GM23338 (cell line): ENCODE measurements around the gene POFUT2. TPM values are rescaled to one million over a fixed set of nuclear protein-coding genes. Genes with fewer than 3 reads are reported as not detected.

Source experiments
- ATAC-seq: fragments of 200-7000 bp; cut with Tn5 transposase; 3 replicates; pipeline ENCODE4 v1.9.1; 2020
- DNase-seq: peaks from one replicate; pipeline ENCODE4 v3.0.0-alpha.2; 2015; ENCODE audit warnings: low spot score
- H2AFZ ChIP-seq: fragments of 200-600 bp; sonication (generic); 2 replicates; pipeline ENCODE4 v1.8.0; 2016; ENCODE audit warnings: antibody characterized with exemption, mild to moderate bottlenecking, moderate library complexity
- H3F3A ChIP-seq: fragments of 200-600 bp; sonication (generic); replicated peaks from 2 replicates; pipeline ENCODE4 v1.8.0; 2017; ENCODE audit warnings: antibody characterized with exemption, mixed run types, low read depth
- H3K27ac ChIP-seq: fragments of 200-600 bp; sonication (generic); 2 replicates; pipeline ENCODE4 v1.6.1; 2016; ENCODE audit warnings: low read depth
- H3K27me3 ChIP-seq: fragments of 200-600 bp; sonication (generic); 2 replicates; pipeline ENCODE4 v1.8.0; 2016; ENCODE audit warnings: mild to moderate bottlenecking, mixed run types, moderate library complexity; ENCODE audit not compliant: insufficient read depth
- H3K36me3 ChIP-seq: fragments of 200-600 bp; sonication (generic); 2 replicates; pipeline ENCODE4 v1.8.0; 2016; ENCODE audit warnings: mild to moderate bottlenecking; ENCODE audit not compliant: insufficient read depth
- H3K4me1 ChIP-seq: fragments of 200-600 bp; sonication (generic); 2 replicates; pipeline ENCODE4 v1.8.0; 2016; ENCODE audit warnings: mild to moderate bottlenecking, moderate library complexity; ENCODE audit not compliant: insufficient read depth
- H3K4me2 ChIP-seq: fragments of 200-600 bp; sonication (generic); 2 replicates; pipeline ENCODE4 v1.7.1; 2017; ENCODE audit warnings: mixed run types
- H3K4me3 ChIP-seq: fragments of 200-600 bp; sonication (generic); 2 replicates; pipeline ENCODE4 v1.6.1; 2016; ENCODE audit warnings: mixed run types
- H3K79me2 ChIP-seq: fragments of 200-600 bp; sonication (generic); replicated peaks from 2 replicates; pipeline ENCODE4 v1.8.0; 2017; ENCODE audit warnings: mild to moderate bottlenecking; ENCODE audit not compliant: insufficient read depth
- H3K9me2 ChIP-seq: fragments of 200-600 bp; sonication (generic); 2 replicates; pipeline ENCODE4 v1.8.0; 2017; ENCODE audit not compliant: insufficient read depth
- H4K20me1 ChIP-seq: fragments of 200-600 bp; sonication (generic); replicated peaks from 2 replicates; pipeline ENCODE4 v1.8.0; 2017; ENCODE audit warnings: mild to moderate bottlenecking; ENCODE audit not compliant: insufficient read depth
- H3K27ac Mint-ChIP-seq: 2 replicates; pipeline ENCODE4 v1.8.0; 2020; ENCODE audit warnings: inconsistent platforms, mild to moderate bottlenecking, moderate library complexity, mixed read lengths
- H3K27me3 Mint-ChIP-seq: 3 replicates; pipeline ENCODE4 v1.8.0; 2022; ENCODE audit warnings: low read depth, mild to moderate bottlenecking, moderate library complexity, mixed read lengths, inconsistent platforms; ENCODE audit not compliant: insufficient read depth, poor library complexity
- H3K36me3 Mint-ChIP-seq: 3 replicates; pipeline ENCODE4 v1.8.0; 2021; ENCODE audit warnings: low read depth, mild to moderate bottlenecking, inconsistent platforms, moderate library complexity, mixed read lengths
- H3K4me1 Mint-ChIP-seq: 3 replicates; pipeline ENCODE4 v1.8.0; 2020; ENCODE audit warnings: mild to moderate bottlenecking, inconsistent platforms, mixed read lengths
- H3K4me3 Mint-ChIP-seq: 3 replicates; pipeline ENCODE4 v1.8.0; 2021; ENCODE audit warnings: moderate library complexity, mild to moderate bottlenecking, inconsistent platforms, mixed read lengths
- H3K9me3 Mint-ChIP-seq: 3 replicates; pipeline ENCODE4 v1.8.0; 2020; ENCODE audit warnings: moderate library complexity, mild to moderate bottlenecking, inconsistent platforms, mixed read lengths
- CREB1 ChIP-seq: fragments of 250-450 bp; sonication (Bioruptor Pico); IDR thresholded peaks from 2 replicates; pipeline ENCODE4 v1.5.0; 2020; ENCODE audit warnings: low read depth, mild to moderate bottlenecking, moderate library complexity
- CTCF ChIP-seq, 2 experiments: fragments of 200-600 bp in 1 of 2; sonication (generic) in 1 of 2; conservative IDR thresholded peaks; 2 replicates each; pipeline versions ENCODE4 v1.5.1 to v1.6.1; 2016 to 2017; ENCODE audit warnings: antibody characterized with exemption in 2 of 2, low read depth in 2 of 2, mild to moderate bottlenecking in 2 of 2, moderate library complexity in 1 of 2
- EZH2 ChIP-seq: fragments of 200-600 bp; sonication (generic); IDR thresholded peaks from one replicate; pipeline ENCODE4 v1.8.0; 2017; ENCODE audit warnings: antibody characterized with exemption, mild to moderate bottlenecking, low read depth; ENCODE audit not compliant: unreplicated experiment
- EZH2phosphoT487 ChIP-seq: fragments of 200-600 bp; sonication (generic); IDR thresholded peaks from one replicate; pipeline ENCODE4 v1.8.1; 2018; ENCODE audit warnings: antibody characterized with exemption; ENCODE audit not compliant: unreplicated experiment
- JUNB ChIP-seq: IDR thresholded peaks from one replicate; pipeline ENCODE4 v1.6.1; 2016; ENCODE audit warnings: antibody characterized with exemption; ENCODE audit not compliant: unreplicated experiment
- NANOG ChIP-seq: IDR thresholded peaks from 2 replicates; pipeline ENCODE4 v1.6.1; 2016; ENCODE audit warnings: antibody characterized with exemption, borderline replicate concordance
- POLR2AphosphoS5 ChIP-seq: IDR thresholded peaks from 2 replicates; pipeline ENCODE4 v1.6.1; 2016; ENCODE audit warnings: antibody characterized with exemption, low read depth
- REST ChIP-seq: IDR thresholded peaks from one replicate; pipeline ENCODE4 v1.6.1; 2018; ENCODE audit warnings: antibody characterized with exemption; ENCODE audit not compliant: unreplicated experiment
- STAT1 ChIP-seq: IDR thresholded peaks from one replicate; pipeline ENCODE4 v1.6.1; 2016; ENCODE audit warnings: antibody characterized with exemption; ENCODE audit not compliant: unreplicated experiment
- ZNF114 ChIP-seq: fragments of 250-450 bp; sonication (Bioruptor Pico); IDR thresholded peaks from 2 replicates; pipeline ENCODE4 v1.5.0; 2020; ENCODE audit warnings: mild to moderate bottlenecking, moderate library complexity
- ZNF331 ChIP-seq: fragments of 250-450 bp; sonication (Bioruptor Pico); IDR thresholded peaks from 2 replicates; pipeline ENCODE4 v1.5.0; 2020; ENCODE audit warnings: low read depth, mild to moderate bottlenecking, moderate library complexity
- ZNF462 ChIP-seq: fragments of 250-450 bp; sonication (Bioruptor Pico); IDR thresholded peaks from 2 replicates; pipeline ENCODE4 v1.5.0; 2020; ENCODE audit warnings: mild to moderate bottlenecking, moderate library complexity
- polyA plus RNA-seq: library from polyadenylated mRNA; unstranded; fragments of >200 nt; fragmentation: Nextera tagmentation; extraction: Ambion mirVana; gene quantifications from 2 replicates; pipeline ENCODE4 v1.2.1, GENCODE V29; 2016
- total RNA-seq: library from RNA; depleted of rRNA; stranded (reverse); fragments of >200 nt; shearing (Covaris generic); gene quantifications from 2 replicates; pipeline ENCODE4 v1.2.3, GENCODE V29; 2014

The POFUT2 gene
- total and polyA plus RNA-seq, 2 experiments from 2014 or later: 12.1 to 34.5 TPM

- H3K36me3 Mint-ChIP-seq: no peaks in the 10 kb centered on the region
- no peak overlapping the region for H3K4me3 ChIP-seq
These were observed 13.9 kb upstream of the POFUT2 start for GRCh38 chr21:45301521-45302081.

More at GRCh38 chr21:45301521-45302081, 13.9 kb upstream of the POFUT2 start:
- ATAC-seq: no peak
- Histone ChIP-seq H3K79me2 (peaks cover 12% of the 10 kb centered on the region), H3K4me1 (no peaks in the 10 kb centered on the region), H4K20me1 (no peaks in the 10 kb centered on the region), H3K36me3 (no peaks in the 10 kb centered on the region), H3K27me3 (no peaks in the 10 kb centered on the region), H3K27ac (no peak overlapping the region), H3K9me2 (no peaks in the 10 kb centered on the region), H3F3A (no peaks in the 10 kb centered on the region), H2AFZ (no peak overlapping the region), H3K4me2 (no peak overlapping the region)
- no peak overlapping the region for H3K27ac Mint-ChIP-seq
- no peak overlapping the region for H3K4me3 Mint-ChIP-seq
- H3K27me3 Mint-ChIP-seq: peaks cover 9% of the 10 kb centered on the region
- TF ChIP-seq CTCF (conservative IDR thresholded peaks at IDR 0.05; ENCODE audit: low read depth in 2 of 2) (no peak), NANOG (no peak), CREB1 (CRISPR knock-in tag) (no peak), JUNB (no peak), STAT1 (no peak), ZNF331 (CRISPR knock-in tag) (no peak), POLR2AphosphoS5 (no peak), REST (no peak), ZNF462 (no peak), ZNF114 (CRISPR knock-in tag) (no peak), EZH2 (no peak), EZH2phosphoT487 (no peak)
- H3K9me3 Mint-ChIP-seq: no peaks in the 10 kb centered on the region
- DNase-seq: no peak
- no peaks in the 10 kb centered on the region for H3K4me1 Mint-ChIP-seq
